Psoas muscle (tissue), 8 donors: ENCODE measurements around the gene GLT6D1. TPM values are rescaled to one million over a fixed set of nuclear protein-coding genes. Genes with fewer than 3 reads are reported as not detected.

ENCODE experiments used
- ATAC-seq, 4 donors: fragments of 200-7000 bp; cut with Tn5 transposase; one replicate each; pipeline ENCODE4 v1.9.1; 2020; ENCODE audit warnings: moderate library complexity in 3 of 4, mild to moderate bottlenecking in 2 of 4
- DNase-seq, 2 donors: peaks; one replicate each; pipeline ENCODE4 v3.0.0-alpha.2; 2020
- H3K27ac ChIP-seq: fragments of 200-600 bp; one replicate; pipeline ENCODE4 v1.8.0; 2022
- H3K27me3 ChIP-seq, 3 donors: fragments of 200-600 bp in 1 of 3; one replicate each; pipeline versions ENCODE4 v1.6.1 to v1.8.0; 2013 to 2022; ENCODE audit warnings: low read length in 2 of 3, mild to moderate bottlenecking in 2 of 3, moderate library complexity in 1 of 3; ENCODE audit not compliant: insufficient read depth in 3 of 3
- H3K36me3 ChIP-seq, 2 donors: fragments of 200-600 bp in 1 of 2; one replicate each; pipeline versions ENCODE4 v1.6.1 to v1.8.0; 2013 to 2022; ENCODE audit warnings: low read depth in 1 of 2, mild to moderate bottlenecking in 1 of 2, moderate library complexity in 1 of 2; ENCODE audit not compliant: insufficient read depth in 1 of 2
- H3K4me1 ChIP-seq: fragments of 200-600 bp; one replicate; pipeline ENCODE4 v1.8.0; 2022
- H3K4me3 ChIP-seq: fragments of 200-600 bp; one replicate; pipeline ENCODE4 v1.8.0; 2022; ENCODE audit warnings: mild to moderate bottlenecking
- H3K9me3 ChIP-seq: fragments of 200-600 bp; one replicate; pipeline ENCODE4 v1.8.0; 2022
- CTCF ChIP-seq: fragments of 200-600 bp; IDR thresholded peaks from one replicate; pipeline ENCODE4 v1.8.0; 2022; ENCODE audit warnings: antibody characterized with exemption
- WGBS, 3 donors: extraction: QIAGEN DNeasy Blood & Tissue Kit; methylation state at CpG; one replicate each; pipeline versions ENCODE4 v1.1.6 to v1.1.7; 2013; 5-methylcytosine and 5-hydroxymethylcytosine counted together
- intact Hi-C, 2 donors: fragments of 100-400 bp; cut with DNase I; formaldehyde crosslinking; loops; one replicate each; pipeline versions ENCODE4 v1.11.0 to v1.14.2; 2022
- polyA plus RNA-seq, 3 donors: library from polyadenylated mRNA; stranded (reverse); fragments of 200-250 nt; gene quantifications; one replicate each; pipeline ENCODE4 v1.2.3, GENCODE V29; 2013
- total RNA-seq, 4 donors: library from RNA; stranded (reverse); fragmentation: NEBNext Ultra II Directional in 2 of 4; extraction: Animal tissue kit (Norgen Biotek cat#: 25700) in 2 of 4; gene quantifications; one replicate each; pipeline versions ENCODE4 v1.2.1 to v1.2.4, GENCODE V29; 2021 to 2023
- donor health status: healthy with polysubstance abuse.
- donor health status: DM: no; HTN: no; CAD: no; lungs with moderate emphysema.
- donor health status: Bipolar disorder and iron deficiency.
- donor health status: healthy.
- donor health status: DM: yes; HTN: yes; CAD: no.
- donor health status: DM: no; HTN: no; CAD: no.
- donor health status: DM: no; HTN: no; CAD: no.
- donor health status: DM: yes; HTN: yes; CAD: no.

The GLT6D1 gene
- total and polyA plus RNA-seq, 7 donors, result not detected

GRCh38 chr9:135588371-135588770, 51.0 kb downstream of the GLT6D1 start:
- peaks cover 0 to 43% (median 11%) of the 10 kb centered on the region in 3 donors for H3K27me3 ChIP-seq
- DNase-seq, result peak in 1 of 2 donors; percentile 9
- no peaks in the 10 kb centered on the region for H3K4me1 ChIP-seq
- WGBS, 3 donors, result 92 to 96% (median 93%) methylated on average over 9 of the region's 9 CpGs
- intact Hi-C loops, result no loop called here
- H3K36me3 ChIP-seq, result no peaks in the 10 kb centered on the region
- no peaks in the 10 kb centered on the region for H3K9me3 ChIP-seq
- no peak for TF ChIP-seq CTCF
- H3K4me3 ChIP-seq, result no peak overlapping the region
- no peak for ATAC-seq
- no peak overlapping the region for H3K27ac ChIP-seq

DNA sequence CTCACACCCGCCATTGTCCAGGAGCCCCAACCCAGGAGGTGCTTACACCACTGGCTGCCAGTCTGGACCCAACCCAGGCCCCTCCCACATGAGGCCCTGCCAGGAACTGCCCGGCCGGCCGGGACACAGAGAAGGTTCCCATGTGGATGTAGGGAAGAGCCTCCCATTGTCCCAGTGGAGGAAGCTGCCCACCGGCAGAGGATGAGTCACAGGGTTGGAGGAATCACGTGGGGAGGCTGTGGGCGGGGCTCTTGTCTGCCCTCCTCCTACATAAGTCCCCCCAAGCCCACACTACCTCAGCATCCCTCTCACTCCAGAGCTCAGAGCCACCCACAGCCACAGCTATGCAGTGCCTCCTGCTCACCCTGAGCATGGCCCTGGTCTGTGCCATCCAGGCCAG, 51.7 kb downstream of the GLT6D1 start:
- Histone ChIP-seq H3K27ac (no peak overlapping the region), H3K4me3 (no peak overlapping the region), H3K4me1 (no peaks in the 10 kb centered on the region), H3K36me3 (no peaks in the 10 kb centered on the region), H3K9me3 (no peaks in the 10 kb centered on the region), H3K27me3 (peaks cover 0 to 44% (median 11%) of the 10 kb centered on the region in 3 donors)
- TF ChIP-seq CTCF, result no peak
- intact Hi-C loops, result no loop called here
- no peak for ATAC-seq
- 10% methylated on average over 7 of the region's 7 CpGs; no CpG with 5 or more reads in 2 of the 3 donors for WGBS, 3 donors
- no peak for DNase-seq

DNA sequence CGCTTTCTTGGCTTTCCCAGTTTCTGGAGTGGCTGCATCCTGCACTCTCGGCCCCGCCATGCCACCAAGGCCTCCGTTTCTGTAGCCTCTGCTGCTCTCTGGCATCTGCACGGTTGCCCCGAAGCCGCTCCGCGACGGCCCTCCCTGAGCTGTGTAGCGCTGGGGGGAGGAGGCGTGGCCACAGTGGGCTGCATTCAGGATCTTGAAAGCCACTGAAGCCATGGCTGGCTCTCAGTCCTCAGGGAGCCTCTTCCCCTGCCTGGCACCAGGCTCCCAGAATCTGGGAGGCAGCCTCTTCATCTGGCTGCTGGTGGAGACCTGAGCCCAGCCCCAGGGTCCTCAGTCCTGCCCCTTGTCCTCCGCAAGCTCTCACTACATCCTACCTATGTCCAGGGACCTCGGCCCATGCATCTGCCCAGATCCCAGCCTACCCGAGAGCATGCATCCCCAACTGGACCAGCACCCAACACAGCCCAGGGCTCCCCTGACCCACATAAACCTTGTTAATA, 52.7 kb downstream of the GLT6D1 start:
- no peak overlapping the region for H3K27ac ChIP-seq
- intact Hi-C loops, result no loop called here
- ATAC-seq (no peak), DNase-seq (peak in 1 of 2 donors; percentile 11)
- 59 to 64% (median 63%) methylated on average over 15 of the region's 15 CpGs for WGBS, 3 donors
- no peak for TF ChIP-seq CTCF
- H3K9me3 ChIP-seq, result no peaks in the 10 kb centered on the region
- H3K4me3 ChIP-seq, result no peak overlapping the region
- no peaks in the 10 kb centered on the region for H3K36me3 ChIP-seq
- no peaks in the 10 kb centered on the region for H3K4me1 ChIP-seq
- H3K27me3 ChIP-seq, result peaks cover 0 to 38% (median 11%) of the 10 kb centered on the region in 3 donors

DNA sequence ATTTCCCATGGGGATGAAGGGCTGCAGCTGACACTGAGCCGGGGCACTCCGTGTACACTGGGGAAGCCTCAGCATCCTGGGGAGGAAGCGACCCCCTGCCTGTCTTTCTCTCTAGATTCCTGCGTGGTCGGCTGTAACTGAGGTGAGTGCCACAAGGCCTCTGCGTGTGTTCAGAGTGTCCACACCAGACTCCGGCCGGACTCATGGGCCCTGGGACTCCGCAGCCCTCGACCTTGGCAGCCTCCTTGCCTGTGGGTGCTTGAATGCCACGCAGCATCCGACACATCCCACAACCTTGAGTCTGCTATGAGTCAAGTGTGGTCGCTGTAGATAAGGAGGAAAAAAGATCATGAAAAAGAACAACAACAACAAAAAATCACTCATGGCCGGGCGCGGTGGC, 54.4 kb downstream of the GLT6D1 start:
- no peak for ATAC-seq
- TF ChIP-seq CTCF, result no peak
- H3K27me3 ChIP-seq, result peaks cover 0 to 37% (median 9%) of the 10 kb centered on the region in 3 donors
- no peak overlapping the region for H3K4me3 ChIP-seq
- intact Hi-C loops, result no loop called here
- H3K4me1 ChIP-seq, result no peaks in the 10 kb centered on the region
- no peaks in the 10 kb centered on the region for H3K36me3 ChIP-seq
- peak in 1 of 2 donors; percentile 32 for DNase-seq
- 59 to 65% (median 60%) methylated on average over 16 of the region's 16 CpGs for WGBS, 3 donors
- no peak overlapping the region for H3K27ac ChIP-seq
- H3K9me3 ChIP-seq, result no peaks in the 10 kb centered on the region

GRCh38 chr9:135584371-135584770, 55.0 kb downstream of the GLT6D1 start:
- DNase-seq, result peak in 1 of 2 donors; percentile 19
- intact Hi-C loops, result no loop called here
- Histone ChIP-seq H3K4me1 (no peaks in the 10 kb centered on the region), H3K27ac (no peak overlapping the region), H3K27me3 (peaks cover 0 to 37% (median 7%) of the 10 kb centered on the region in 3 donors), H3K4me3 (no peak overlapping the region), H3K9me3 (no peaks in the 10 kb centered on the region), H3K36me3 (no peaks in the 10 kb centered on the region)
- TF ChIP-seq CTCF, result no peak
- no peak for ATAC-seq
- 31 to 60% (median 44%) methylated on average over 5 of the region's 5 CpGs for WGBS, 3 donors
